COLO668 (cell line): ENCODE results near the gene RNF17.
A peak's percentile ranks its signal among the peaks of the same experiment; 100 is the strongest.

Experiments
- DNase-seq: peaks from one replicate; lab custom pipeline; 2025; ENCODE audit not compliant: unreplicated experiment; lab: John Stamatoyannopoulos, UW

The RNF17 gene

GRCh38 chr13:24851546-24851945, 87.6 kb downstream of the RNF17 start:
- DNase-seq = no peak

DNA sequence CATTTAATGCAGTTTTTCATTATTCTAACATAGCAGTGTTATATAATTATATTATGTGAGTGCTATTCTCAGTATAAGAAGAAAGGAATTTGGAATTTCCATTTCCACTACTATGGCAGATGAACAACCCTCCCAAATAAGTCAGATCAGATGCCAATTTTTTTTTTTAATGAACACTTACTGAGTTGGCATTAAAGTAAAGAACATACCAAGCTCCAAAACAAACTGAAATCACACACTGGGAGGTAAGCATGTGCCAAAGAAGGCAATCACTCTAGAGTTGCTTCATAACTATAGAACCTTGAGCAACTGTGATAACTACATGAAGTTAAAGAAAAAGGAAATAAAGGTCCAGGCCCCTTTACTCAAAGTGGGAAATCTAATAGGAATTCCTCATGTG, 90.3 kb downstream of the RNF17 start:
- no peak for DNase-seq

- DNase-seq = no peak
Measured at GRCh38 chr13:24858953-24859352, 95.0 kb downstream of the RNF17 start.

- DNase-seq = no peak
Measured at GRCh38 chr13:24860770-24861169, 96.8 kb downstream of the RNF17 start.

- DNase-seq = no peak
Measured at GRCh38 chr13:24861617-24862362, 97.8 kb downstream of the RNF17 start.

DNA sequence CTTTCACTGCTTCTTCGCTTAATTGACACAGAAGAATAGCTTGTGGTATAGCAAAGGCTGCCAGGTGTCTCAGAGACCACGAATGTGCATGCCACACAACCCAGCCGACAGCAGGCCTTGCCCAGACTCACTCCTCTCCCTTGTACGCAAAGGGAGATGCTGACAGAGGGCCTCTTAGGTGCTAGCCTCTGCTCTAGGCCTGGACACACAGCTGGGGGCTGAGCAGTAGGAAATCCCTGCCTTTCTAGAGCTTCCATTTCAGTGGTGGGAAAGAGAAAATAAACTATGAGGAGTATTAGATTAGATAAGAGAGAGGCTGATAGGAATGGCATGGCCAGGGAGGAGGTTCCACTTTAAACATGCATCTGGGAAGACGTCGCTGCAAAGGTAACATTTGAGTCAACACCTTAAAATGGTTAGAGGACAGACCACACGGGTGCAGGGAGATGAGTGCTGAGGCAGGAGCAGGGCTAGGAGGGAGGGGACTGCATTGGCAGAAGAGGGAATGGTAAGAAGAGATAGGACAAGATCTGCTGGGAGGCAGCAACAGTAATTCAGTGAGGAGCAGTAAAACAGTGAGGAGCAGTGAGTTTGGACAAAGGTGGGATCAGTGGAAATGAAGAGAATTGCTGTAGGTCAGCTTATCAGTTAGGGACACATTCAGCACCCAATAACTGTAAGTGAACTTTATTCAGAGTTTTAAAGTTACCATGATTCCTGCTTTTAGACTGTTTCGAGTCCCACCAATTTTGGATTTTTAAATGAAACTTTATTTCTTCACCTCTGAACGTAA, 100.0 kb downstream of the RNF17 start:
- DNase-seq = no peak

GRCh38 chr13:24864579-24864978, 100.6 kb downstream of the RNF17 start:
- DNase-seq = no peak

DNA sequence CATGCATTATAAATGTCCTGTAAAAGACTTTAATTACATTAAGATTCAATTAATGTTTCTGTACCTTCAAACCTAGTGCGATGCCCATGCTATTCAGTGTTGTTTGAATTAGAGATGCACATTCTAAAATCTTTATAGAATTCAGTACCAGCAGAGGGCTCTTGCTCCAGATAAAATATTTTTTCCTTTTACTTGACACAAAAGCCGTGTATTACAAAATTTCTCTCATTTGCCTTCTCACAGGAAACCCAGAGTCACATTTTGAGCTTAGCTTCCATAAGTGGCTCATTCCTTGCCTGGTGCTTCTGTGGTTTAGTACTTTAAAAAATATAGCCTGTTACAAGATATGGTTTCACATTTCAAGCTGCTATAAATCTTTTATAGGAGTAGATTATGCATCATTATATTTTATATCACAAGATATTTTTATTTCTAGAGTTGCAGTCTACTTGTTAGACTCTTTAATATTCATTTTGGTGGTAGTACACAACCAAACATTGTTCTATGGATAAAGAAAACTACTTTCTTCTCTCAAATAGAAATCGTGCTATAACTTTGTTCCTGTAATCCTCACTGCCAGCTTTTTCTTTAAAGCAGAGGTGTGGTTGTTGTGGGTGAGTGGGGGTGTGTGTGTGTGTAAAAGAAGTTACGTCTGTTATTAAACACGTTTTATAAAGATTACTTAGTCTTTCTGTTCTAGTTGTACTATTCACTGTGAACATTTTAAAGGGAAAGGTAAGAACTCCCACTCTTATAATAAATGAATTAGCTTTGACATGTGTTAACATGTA, 101.4 kb downstream of the RNF17 start:
- no peak for DNase-seq

DNA sequence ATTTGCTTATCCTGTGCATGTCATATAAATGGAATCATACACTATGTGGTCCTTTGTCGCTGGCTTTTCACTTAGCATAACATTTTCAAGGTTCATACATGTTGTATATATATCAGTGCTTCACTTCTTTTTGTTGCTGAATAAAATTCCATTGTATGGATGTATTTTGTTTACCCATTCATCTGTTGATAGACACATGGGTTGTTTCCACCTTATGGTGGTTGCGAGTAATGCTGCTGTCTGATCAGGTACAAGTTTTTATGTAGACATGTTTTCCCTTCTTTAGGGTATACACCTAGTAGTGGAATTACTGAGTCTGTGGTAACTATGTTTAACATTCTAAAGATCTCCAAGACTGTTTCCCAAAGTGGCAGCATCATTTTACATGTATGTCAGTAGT, 102.5 kb downstream of the RNF17 start:
- DNase-seq = no peak

GRCh38 chr13:24868874-24869273, 104.9 kb downstream of the RNF17 start:
- DNase-seq = no peak

DNA sequence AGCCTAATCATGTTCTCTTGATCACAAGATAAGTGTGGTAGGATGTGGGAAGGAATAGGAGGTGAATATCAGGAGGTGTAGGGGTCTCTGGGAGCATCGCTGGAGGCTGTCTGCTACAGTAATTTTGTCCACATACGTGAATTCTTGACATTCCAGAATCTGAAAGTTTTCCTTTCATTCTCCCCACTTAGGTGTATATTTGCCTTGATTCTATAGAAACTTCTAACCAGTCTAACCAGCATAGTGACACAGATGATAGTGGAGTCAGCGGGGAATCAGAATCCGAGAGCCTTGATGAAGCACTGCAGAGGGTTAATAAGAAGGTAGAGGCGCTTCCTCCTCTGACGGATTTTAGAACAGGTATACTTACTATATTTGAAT, 106.4 kb downstream of the RNF17 start:
- DNase-seq = no peak

GRCh38 chr13:24875566-24875965, 111.6 kb downstream of the RNF17 start:
- DNase-seq = no peak

GRCh38 chr13:24877531-24877930, 113.6 kb downstream of the RNF17 start:
- no peak for DNase-seq

DNA sequence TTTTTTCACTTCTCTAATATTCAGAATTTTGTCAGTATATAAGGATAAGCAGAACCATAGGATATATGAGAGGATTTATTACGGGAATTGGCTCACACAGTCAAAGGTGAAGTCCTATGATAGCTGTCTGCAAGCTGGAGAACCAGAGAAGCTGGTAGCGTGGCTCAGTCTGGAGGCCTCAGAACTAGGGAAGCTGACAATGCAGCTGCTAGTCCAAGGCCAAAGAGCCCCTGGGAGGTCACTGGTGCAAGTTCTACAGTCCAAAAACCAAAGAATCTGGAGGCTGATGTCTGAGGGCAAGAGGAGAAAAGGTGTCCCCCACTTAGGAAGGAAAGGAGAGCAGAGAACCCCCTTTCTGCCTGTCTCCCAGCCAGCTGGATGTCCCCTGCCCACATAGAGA, 114.4 kb downstream of the RNF17 start:
- DNase-seq = no peak

DNA sequence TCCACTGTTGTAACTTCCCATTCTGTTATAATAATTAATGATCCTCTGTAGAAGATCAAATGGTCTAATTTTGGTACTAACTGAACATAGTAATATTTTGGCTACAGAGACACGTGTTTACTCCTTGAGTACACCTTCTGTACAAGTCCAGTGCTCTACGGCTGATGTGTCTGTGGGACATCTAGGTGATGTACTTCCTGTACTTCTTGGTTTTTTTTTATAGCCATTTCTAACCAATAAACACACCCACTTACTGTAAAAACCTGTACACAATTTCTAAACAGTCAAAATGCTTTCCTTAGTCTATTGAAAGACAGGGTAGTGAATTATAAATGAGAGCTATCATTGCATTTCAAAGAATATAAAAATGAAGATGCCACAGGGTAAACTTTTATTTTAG, 118.7 kb downstream of the RNF17 start:
- DNase-seq = no peak

DNA sequence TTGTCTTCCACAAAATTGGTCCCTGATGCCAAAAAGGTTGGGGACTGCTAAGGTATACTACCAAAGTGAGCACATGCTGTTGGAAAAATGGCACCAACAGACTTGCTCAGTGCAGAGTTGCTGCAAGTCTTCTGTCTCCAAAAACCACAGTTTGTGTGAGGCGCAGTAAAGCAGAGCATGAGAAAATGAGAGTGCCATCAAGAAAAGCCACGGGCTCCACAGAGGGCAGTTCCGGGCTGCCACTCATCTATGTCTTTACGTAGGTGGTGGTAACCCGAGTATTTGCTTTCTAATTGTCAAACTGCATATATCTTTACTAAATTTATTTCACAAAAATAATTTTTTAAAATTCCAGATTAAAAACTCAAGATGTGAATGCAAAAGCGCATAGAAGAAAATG, 123.8 kb downstream of the RNF17 start:
- no peak for DNase-seq

GRCh38 chr13:24888291-24888931, 124.4 kb downstream of the RNF17 start:
- DNase-seq = no peak

GRCh38 chr13:24890256-24890655, 126.3 kb downstream of the RNF17 start:
- DNase-seq = no peak

DNA sequence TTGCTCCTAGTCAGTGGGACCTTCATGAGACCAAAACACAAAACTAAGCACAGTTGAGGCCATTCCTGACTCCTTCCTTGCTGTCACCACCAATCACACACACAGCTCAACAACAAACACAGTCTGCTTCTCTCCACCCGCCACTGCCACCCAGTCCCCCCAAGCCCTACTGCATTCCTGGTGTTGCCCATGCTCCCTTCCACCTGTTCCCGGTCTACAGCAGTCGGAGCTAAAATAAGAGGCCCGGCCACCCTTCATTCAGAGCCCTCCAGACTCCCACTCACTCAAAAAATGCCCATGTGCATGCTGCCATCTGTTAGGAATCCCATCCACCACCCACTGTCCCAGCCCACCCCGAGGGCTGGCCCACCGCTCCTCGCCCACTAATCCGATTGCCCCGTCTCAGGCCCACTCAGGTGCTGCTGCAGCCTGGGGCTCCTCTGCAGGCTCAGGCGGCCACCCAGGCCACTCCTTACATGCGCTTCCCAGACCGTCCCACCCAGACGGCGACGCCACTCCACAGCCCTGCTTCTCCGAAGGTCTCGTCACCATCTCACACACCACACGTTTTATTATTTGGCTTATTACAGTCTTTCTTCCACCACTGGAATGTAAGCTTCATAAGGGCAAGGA, 127.6 kb downstream of the RNF17 start:
- no peak for DNase-seq

GRCh38 chr13:24892829-24893228, 128.9 kb downstream of the RNF17 start:
- DNase-seq = no peak

- DNase-seq = peak; percentile 59
Measured at GRCh38 chr13:24893863-24894262, 129.9 kb downstream of the RNF17 start.
